Tibial artery (tissue), 4 donors: ENCODE data around the gene SPG7.

ENCODE experiments used
- DNase-seq, 2 donors: peaks; one replicate each; pipeline ENCODE4 v3.0.0-alpha.2; 2019
- H3K27ac ChIP-seq, 2 donors: fragments of 200-600 bp; sonication (generic) in 1 of 2; 1 replicate in 1 of 2; 2 replicates in 1 of 2; pipeline ENCODE4 v1.5.1; 2018 to 2019; ENCODE audit warnings: mild to moderate bottlenecking in 1 of 2
- H3K27me3 ChIP-seq, 2 donors: fragments of 200-600 bp; sonication (generic) in 1 of 2; one replicate each; pipeline versions ENCODE4 v1.5.1 to v1.6.0; 2016 to 2019
- H3K36me3 ChIP-seq, 3 donors: fragments of 200-600 bp; sonication (generic) in 2 of 3; one replicate each; pipeline ENCODE4 v1.5.1; 2016 to 2019; ENCODE audit warnings: mild to moderate bottlenecking in 2 of 3
- H3K4me1 ChIP-seq, 4 donors: fragments of 200-600 bp; sonication (generic) in 2 of 4; 1 replicate in 3 of 4; 2 replicates in 1 of 4; pipeline ENCODE4 v1.5.1; 2016 to 2019
- H3K4me3 ChIP-seq, 2 donors: fragments of 200-600 bp; sonication (generic) in 1 of 2; 1 replicate in 1 of 2; 2 replicates in 1 of 2; pipeline ENCODE4 v1.5.1; 2018 to 2019; ENCODE audit warnings: mild to moderate bottlenecking in 2 of 2
- H3K9me3 ChIP-seq, 3 donors: fragments of 200-600 bp; sonication (generic) in 1 of 3; one replicate each; pipeline ENCODE4 v1.5.1; 2016 to 2019
- CTCF ChIP-seq, 2 experiments: fragments of 200-600 bp in 1 of 2; fragments of 450-650 bp in 1 of 2; IDR thresholded peaks; one replicate each; pipeline ENCODE4 v1.5.1; 2017 to 2019; ENCODE audit warnings: antibody characterized with exemption in 2 of 2, mild to moderate bottlenecking in 1 of 2, moderate library complexity in 1 of 2
- intact Hi-C: fragments of 100-400 bp; cut with DNase I; formaldehyde crosslinking; loops from one replicate; pipeline ENCODE4 v1.15.0; 2023; ENCODE audit warnings: low total_unique reads

Gene SPG7

DNA sequence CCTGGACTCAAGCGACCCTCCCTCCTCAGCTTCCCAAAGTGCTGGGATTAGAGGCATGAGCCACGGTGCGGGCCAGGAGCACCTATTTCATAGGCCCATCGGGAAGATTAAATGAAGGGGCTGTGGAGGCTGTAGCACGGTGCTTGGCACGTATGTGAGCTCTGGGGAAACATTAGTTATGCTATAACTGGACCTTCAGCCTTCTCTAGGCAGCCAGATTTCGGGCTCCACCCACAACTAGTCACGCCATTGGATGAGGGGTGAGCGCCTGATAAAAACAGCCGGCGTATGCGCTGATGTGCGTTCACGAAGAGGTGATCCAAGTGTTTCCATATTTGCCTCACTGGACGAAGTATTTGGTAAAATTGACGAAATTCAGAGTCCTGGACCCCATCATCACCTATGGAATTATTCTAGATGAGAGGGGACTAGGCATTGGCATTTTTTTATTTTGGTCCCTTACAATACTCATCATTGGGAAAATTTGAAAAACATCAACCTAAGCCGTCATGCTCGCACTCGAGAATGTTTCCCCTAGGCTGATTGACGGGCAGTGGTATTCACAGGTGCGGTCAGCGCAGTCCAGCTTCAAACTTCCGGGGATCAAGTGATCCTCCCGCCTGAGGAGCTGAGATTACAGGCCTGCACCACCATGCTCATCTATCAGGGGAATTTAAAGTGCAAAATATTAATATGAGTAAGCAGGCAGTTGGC lies 16.1 kb upstream of the SPG7 start:
- Histone ChIP-seq H3K4me1 (peaks cover 0 to 35% (median 28%) of the 10 kb centered on the region in 4 donors), H3K36me3 (no peaks in the 10 kb centered on the region), H3K4me3 (peak overlapping the region; percentile 80 to 100), H3K27me3 (no peaks in the 10 kb centered on the region), H3K27ac (peak overlapping the region; percentile 93 to 94), H3K9me3 (no peaks in the 10 kb centered on the region)
- no peak for DNase-seq
- TF ChIP-seq CTCF (IDR thresholded peaks at IDR 0.05) = no peak
- intact Hi-C loops = no loop called here

DNA sequence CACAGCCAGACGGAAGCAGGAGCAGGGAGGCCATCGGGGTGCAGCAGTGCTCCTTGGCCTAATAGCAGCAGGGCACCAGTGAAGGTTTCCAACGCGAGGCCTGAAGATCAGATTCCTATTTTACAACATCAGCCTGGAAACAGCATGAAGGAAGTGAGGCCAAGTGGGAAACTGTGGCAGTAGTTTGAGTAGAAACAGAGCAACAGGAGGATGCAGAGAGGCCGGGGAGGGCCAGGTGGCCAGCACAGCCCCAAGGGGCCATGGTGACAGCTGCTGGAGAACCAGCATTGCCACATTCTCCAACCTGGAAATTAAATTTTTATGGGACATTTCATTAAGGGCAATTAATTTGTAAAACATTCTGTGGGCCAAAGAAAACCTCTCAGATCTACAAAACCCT lies 14.4 kb upstream of the SPG7 start:
- no peaks in the 10 kb centered on the region for H3K27me3 ChIP-seq
- no peak for TF ChIP-seq CTCF (IDR thresholded peaks at IDR 0.05)
- H3K27ac ChIP-seq = no peak overlapping the region
- no peak overlapping the region for H3K4me3 ChIP-seq
- no peaks in the 10 kb centered on the region for H3K9me3 ChIP-seq
- peaks cover 0 to 18% (median 13%) of the 10 kb centered on the region in 4 donors for H3K4me1 ChIP-seq
- intact Hi-C loops = no loop called here
- DNase-seq = no peak
- peaks cover 0 to 3% (median 0%) of the 10 kb centered on the region in 3 donors for H3K36me3 ChIP-seq

GRCh38 chr16:89495121-89495520 lies 13.1 kb upstream of the SPG7 start:
- intact Hi-C loops = no loop called here
- no peak overlapping the region for H3K27ac ChIP-seq
- no peak for TF ChIP-seq CTCF (IDR thresholded peaks at IDR 0.05)
- H3K4me3 ChIP-seq = no peak overlapping the region
- H3K9me3 ChIP-seq = no peaks in the 10 kb centered on the region
- peaks cover 0 to 16% (median 10%) of the 10 kb centered on the region in 4 donors for H3K4me1 ChIP-seq
- DNase-seq = no peak
- no peaks in the 10 kb centered on the region for H3K27me3 ChIP-seq
- H3K36me3 ChIP-seq = peaks cover 0 to 4% (median 0%) of the 10 kb centered on the region in 3 donors

DNA sequence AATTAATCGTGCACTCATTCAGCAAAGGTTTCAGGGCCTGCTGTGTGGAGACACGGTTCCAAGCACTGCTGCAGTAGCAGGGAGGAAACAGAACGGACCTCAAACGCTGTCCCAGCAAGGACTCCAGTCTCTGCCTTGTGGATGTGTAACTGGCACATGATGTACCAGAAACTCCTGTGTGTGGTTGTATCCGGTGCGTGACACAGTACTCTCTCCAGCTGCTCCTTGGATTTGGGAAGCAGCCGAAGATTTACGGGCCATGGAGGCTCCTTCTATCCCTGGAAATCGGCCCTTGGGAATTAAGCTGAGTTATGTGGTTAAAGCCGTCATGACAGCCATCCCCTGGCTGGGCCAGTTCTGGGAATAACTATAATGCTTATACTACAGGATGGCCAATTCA lies 9.4 kb upstream of the SPG7 start:
- intact Hi-C loops = no loop called here
- H3K4me1 ChIP-seq = no peaks in the 10 kb centered on the region

DNA sequence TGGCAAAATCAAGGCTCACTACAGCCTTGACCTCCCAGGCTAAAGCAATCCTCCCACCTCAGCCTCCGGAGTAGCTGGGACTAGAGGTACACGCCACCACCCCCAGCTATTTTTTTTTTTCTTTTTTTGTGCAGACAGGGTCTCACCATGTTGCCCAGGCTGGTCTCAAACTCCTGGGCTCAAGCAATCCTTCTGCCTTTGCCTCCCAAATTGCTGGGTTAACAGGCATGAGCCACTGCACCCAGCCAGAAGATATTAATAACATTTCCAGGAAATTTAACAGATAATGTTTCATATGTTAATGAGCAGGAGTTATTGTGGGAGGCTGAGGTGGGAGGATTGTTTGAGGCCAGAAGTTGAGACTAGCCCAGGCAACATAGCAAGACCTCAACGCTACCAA lies 8.4 kb upstream of the SPG7 start:
- H3K27ac ChIP-seq = no peak overlapping the region
- DNase-seq = no peak
- peaks cover 0 to 4% (median 0%) of the 10 kb centered on the region in 3 donors for H3K36me3 ChIP-seq
- H3K4me1 ChIP-seq = no peaks in the 10 kb centered on the region
- intact Hi-C loops = loop anchor here (10.0 kb wide), 2 partner anchors 165 to 255 kb away; no protein-coding TSS in a partner anchor
- no peak overlapping the region for H3K4me3 ChIP-seq
- no peaks in the 10 kb centered on the region for H3K27me3 ChIP-seq
- TF ChIP-seq CTCF (IDR thresholded peaks at IDR 0.05) = no peak
- no peaks in the 10 kb centered on the region for H3K9me3 ChIP-seq

More for the DNA sequence above, 9.4 kb upstream of the SPG7 start:
- H3K27ac ChIP-seq = no peak overlapping the region
- TF ChIP-seq CTCF (IDR thresholded peaks at IDR 0.05) = no peak
- no peaks in the 10 kb centered on the region for H3K9me3 ChIP-seq
- H3K4me3 ChIP-seq = no peak overlapping the region
- no peaks in the 10 kb centered on the region for H3K27me3 ChIP-seq
- no peak for DNase-seq
- H3K36me3 ChIP-seq = peaks cover 0 to 4% (median 0%) of the 10 kb centered on the region in 3 donors
